H9 (cell line): Measurements from ENCODE around the gene AKIP1. TPM values are rescaled to one million over a fixed set of nuclear protein-coding genes. Genes with fewer than 3 reads are reported as not detected.

Experiments used
- DNase-seq: peaks from one replicate; pipeline ENCODE4 v3.0.0-alpha.2; 2017
- H2AFZ ChIP-seq: one replicate; pipeline ENCODE4 v1.6.1; 2013; ENCODE audit warnings: mild to moderate bottlenecking, low read length, control low read depth, moderate library complexity
- H2AK5ac ChIP-seq: 2 replicates; pipeline ENCODE4 v1.6.1; 2013; ENCODE audit warnings: low read length, control low read depth, mixed read lengths; ENCODE audit not compliant: insufficient read length
- H2BK120ac ChIP-seq: one replicate; pipeline ENCODE4 v1.6.1; 2013; ENCODE audit warnings: low read depth, mild to moderate bottlenecking, low read length, control low read depth, inconsistent platforms; ENCODE audit not compliant: poor library complexity, severe bottlenecking
- H2BK12ac ChIP-seq: 2 replicates; pipeline ENCODE4 v1.6.1; 2013; ENCODE audit warnings: low read length, control low read depth, mixed read lengths, low read depth; ENCODE audit not compliant: insufficient read length
- H2BK15ac ChIP-seq: 2 replicates; pipeline ENCODE4 v1.6.1; 2013; ENCODE audit warnings: low read depth, low read length, control low read depth
- H2BK20ac ChIP-seq: one replicate; pipeline ENCODE4 v1.6.1; 2013; ENCODE audit warnings: low read depth, mild to moderate bottlenecking, low read length, control low read depth, inconsistent platforms; ENCODE audit not compliant: poor library complexity, severe bottlenecking
- H2BK5ac ChIP-seq: 2 replicates; pipeline ENCODE4 v1.6.1; 2013; ENCODE audit warnings: low read length, control low read depth, mixed read lengths; ENCODE audit not compliant: insufficient read length
- H3K14ac ChIP-seq: 2 replicates; pipeline ENCODE4 v1.6.1; 2013; ENCODE audit warnings: low read length, control low read depth; ENCODE audit not compliant: insufficient read depth
- H3K18ac ChIP-seq: 2 replicates; pipeline ENCODE4 v1.6.1; 2013; ENCODE audit warnings: low read depth, mild to moderate bottlenecking, mixed read lengths, low read length, control low read depth; ENCODE audit not compliant: insufficient read length
- H3K23ac ChIP-seq: 2 replicates; pipeline ENCODE4 v1.6.1; 2013; ENCODE audit warnings: low read length, control low read depth, mixed read lengths, low read depth; ENCODE audit not compliant: insufficient read length
- H3K23me2 ChIP-seq: 2 replicates; pipeline ENCODE4 v1.6.1; 2013; ENCODE audit warnings: low read depth, mild to moderate bottlenecking, mixed read lengths, low read length, control low read depth; ENCODE audit not compliant: insufficient read length, poor library complexity, severe bottlenecking
- H3K27ac ChIP-seq: 2 replicates; pipeline ENCODE4 v1.5.1; 2013; ENCODE audit warnings: low read length, control low read depth, mixed read lengths, low read depth; ENCODE audit not compliant: insufficient read length
- H3K27me3 ChIP-seq: 2 replicates; pipeline ENCODE4 v1.6.1; 2013; ENCODE audit warnings: low read length, control low read depth, inconsistent platforms; ENCODE audit not compliant: insufficient read depth
- H3K4ac ChIP-seq: 2 replicates; pipeline ENCODE4 v1.6.1; 2013; ENCODE audit warnings: low read depth, mild to moderate bottlenecking, control low read depth, inconsistent platforms, low read length, moderate library complexity
- H3K4me1 ChIP-seq: 2 replicates; pipeline ENCODE4 v1.6.1; 2013; ENCODE audit warnings: low read length, control low read depth, inconsistent platforms; ENCODE audit not compliant: insufficient read depth
- H3K4me2 ChIP-seq: 2 replicates; pipeline ENCODE4 v1.6.1; 2013; ENCODE audit warnings: low read length, control low read depth, mixed read lengths; ENCODE audit not compliant: insufficient read length, insufficient read depth
- H3K56ac ChIP-seq: 2 replicates; pipeline ENCODE4 v1.6.1; 2013; ENCODE audit warnings: low read depth, mild to moderate bottlenecking, mixed read lengths, low read length, control low read depth; ENCODE audit not compliant: insufficient read length
- H3K79me1 ChIP-seq: 2 replicates; pipeline ENCODE4 v1.6.1; 2013; ENCODE audit warnings: low read depth, mild to moderate bottlenecking, moderate library complexity, low read length, control low read depth, inconsistent platforms; ENCODE audit not compliant: insufficient read depth, poor library complexity, severe bottlenecking
- H3K79me2 ChIP-seq: 2 replicates; pipeline ENCODE4 v1.6.1; 2013; ENCODE audit warnings: low read length, control low read depth, inconsistent platforms; ENCODE audit not compliant: insufficient read depth
- H3K9ac ChIP-seq: 2 replicates; pipeline ENCODE4 v1.6.1; 2013; ENCODE audit warnings: low read length, control low read depth, mixed read lengths; ENCODE audit not compliant: insufficient read length; ENCODE audit errors: extremely low read depth
- H3K9me3 ChIP-seq: one replicate; pipeline ENCODE4 v1.6.1; 2013; ENCODE audit warnings: low read depth, low read length, inconsistent platforms; ENCODE audit not compliant: control insufficient read depth
- H3T11ph ChIP-seq: one replicate; pipeline ENCODE4 v1.6.1; 2013; ENCODE audit warnings: mild to moderate bottlenecking, low read length, control low read depth, inconsistent platforms
- H4K20me1 ChIP-seq: one replicate; pipeline ENCODE4 v1.6.1; 2013; ENCODE audit not compliant: control insufficient read depth, insufficient read length, insufficient read depth
- H4K5ac ChIP-seq: 2 replicates; pipeline ENCODE4 v1.6.1; 2013; ENCODE audit warnings: low read depth, mild to moderate bottlenecking, mixed read lengths, low read length, control low read depth; ENCODE audit not compliant: insufficient read length
- H4K8ac ChIP-seq: replicated peaks from 2 replicates; pipeline ENCODE4 v1.6.1; 2013; ENCODE audit warnings: low read length, control low read depth, mixed read lengths, low read depth; ENCODE audit not compliant: insufficient read length
- H4K91ac ChIP-seq: 2 replicates; pipeline ENCODE4 v1.6.1; 2013; ENCODE audit warnings: low read depth, mild to moderate bottlenecking, moderate library complexity, mixed read lengths, low read length, control low read depth; ENCODE audit not compliant: insufficient read length
- H3K27ac Mint-ChIP-seq, 3 experiments: 2 replicates in 2 of 3; 3 replicates in 1 of 3; pipeline ENCODE4 v1.8.0; 2020 to 2021; ENCODE audit warnings: mixed read lengths in 3 of 3, mild to moderate bottlenecking in 1 of 3, moderate library complexity in 1 of 3
- H3K27me3 Mint-ChIP-seq: 2 replicates; pipeline ENCODE4 v1.8.0; 2021; ENCODE audit warnings: low read depth, mild to moderate bottlenecking, moderate library complexity, mixed read lengths
- H3K36me3 Mint-ChIP-seq, 3 experiments: 2 replicates in 2 of 3; 3 replicates in 1 of 3; pipeline ENCODE4 v1.8.0; 2020 to 2021; ENCODE audit warnings: low read depth in 3 of 3, mixed read lengths in 3 of 3; ENCODE audit not compliant: insufficient read depth in 1 of 3
- H3K4me1 Mint-ChIP-seq, 2 experiments: 2 replicates each; pipeline ENCODE4 v1.8.0; 2020; ENCODE audit warnings: mixed read lengths in 2 of 2
- H3K4me3 Mint-ChIP-seq, 2 experiments: 2 replicates in 1 of 2; 3 replicates in 1 of 2; pipeline ENCODE4 v1.8.0; 2020 to 2021; ENCODE audit warnings: mild to moderate bottlenecking in 2 of 2, mixed read lengths in 2 of 2, moderate library complexity in 1 of 2
- H3K9me3 Mint-ChIP-seq, 2 experiments: 2 replicates in 1 of 2; 3 replicates in 1 of 2; pipeline ENCODE4 v1.8.0; 2020; ENCODE audit warnings: mild to moderate bottlenecking in 2 of 2, mixed read lengths in 2 of 2, moderate library complexity in 1 of 2
- WGBS: extraction: QIAGEN DNeasy Blood & Tissue Kit; methylation state at CpG from one replicate; pipeline ENCODE4 v1.1.7; 2013; ENCODE audit warnings: missing lambda C conversion rate, low lambda C conversion rate, mixed read lengths; ENCODE audit not compliant: insufficient read length; ENCODE audit errors: extremely low coverage; 5-methylcytosine and 5-hydroxymethylcytosine counted together
- total RNA-seq: library from RNA; stranded (reverse); gene quantifications from 2 replicates; pipeline ENCODE4 v1.2.1, GENCODE V29; 2021
- TF ChIP-seq, protein P1 (sequence below): fragments of 200-600 bp; sonication (generic); conservative IDR thresholded peaks from 3 replicates; pipeline ENCODE4 v1.8.0; 2021; ENCODE audit warnings: antibody characterized with exemption, mild to moderate bottlenecking

The AKIP1 gene
- total RNA-seq, 1 experiment from 2014 or later, result 21.0 TPM

GRCh38 chr11:8867931-8868631 lies 42.9 kb upstream of the AKIP1 start:
- no peak overlapping the region for H3K4me3 Mint-ChIP-seq
- Histone ChIP-seq H3K23me2 (peaks cover 6% of the 10 kb centered on the region), H3K4me2 (no peak overlapping the region), H4K5ac (no peak overlapping the region), H3K56ac (no peak overlapping the region), H3K4me1 (no peaks in the 10 kb centered on the region), H3K79me1 (no peaks in the 10 kb centered on the region), H2BK15ac (no peak overlapping the region), H2BK12ac (no peak overlapping the region), H2AK5ac (no peak overlapping the region), H2AFZ (no peak overlapping the region), H3K14ac (no peak overlapping the region), H3K9me3 (no peaks in the 10 kb centered on the region), H3K4ac (no peak overlapping the region), H3K18ac (no peak overlapping the region), H3K79me2 (no peaks in the 10 kb centered on the region), H3T11ph (no peak overlapping the region), H3K27me3 (no peaks in the 10 kb centered on the region), H4K20me1 (no peaks in the 10 kb centered on the region), H3K9ac (no peak overlapping the region), H2BK5ac (no peak overlapping the region), H2BK20ac (no peak overlapping the region), H2BK120ac (no peak overlapping the region), H4K91ac (no peak overlapping the region), H3K27ac (no peak overlapping the region), H3K23ac (no peak overlapping the region), H4K8ac (no peak overlapping the region)
- TF ChIP-seq, protein P1, sequence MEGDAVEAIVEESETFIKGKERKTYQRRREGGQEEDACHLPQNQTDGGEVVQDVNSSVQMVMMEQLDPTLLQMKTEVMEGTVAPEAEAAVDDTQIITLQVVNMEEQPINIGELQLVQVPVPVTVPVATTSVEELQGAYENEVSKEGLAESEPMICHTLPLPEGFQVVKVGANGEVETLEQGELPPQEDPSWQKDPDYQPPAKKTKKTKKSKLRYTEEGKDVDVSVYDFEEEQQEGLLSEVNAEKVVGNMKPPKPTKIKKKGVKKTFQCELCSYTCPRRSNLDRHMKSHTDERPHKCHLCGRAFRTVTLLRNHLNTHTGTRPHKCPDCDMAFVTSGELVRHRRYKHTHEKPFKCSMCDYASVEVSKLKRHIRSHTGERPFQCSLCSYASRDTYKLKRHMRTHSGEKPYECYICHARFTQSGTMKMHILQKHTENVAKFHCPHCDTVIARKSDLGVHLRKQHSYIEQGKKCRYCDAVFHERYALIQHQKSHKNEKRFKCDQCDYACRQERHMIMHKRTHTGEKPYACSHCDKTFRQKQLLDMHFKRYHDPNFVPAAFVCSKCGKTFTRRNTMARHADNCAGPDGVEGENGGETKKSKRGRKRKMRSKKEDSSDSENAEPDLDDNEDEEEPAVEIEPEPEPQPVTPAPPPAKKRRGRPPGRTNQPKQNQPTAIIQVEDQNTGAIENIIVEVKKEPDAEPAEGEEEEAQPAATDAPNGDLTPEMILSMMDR, result no peak
- peaks cover 28 to 34% of the 10 kb centered on the region in 2 experiments for H3K4me1 Mint-ChIP-seq
- no peak overlapping the region for H3K27ac Mint-ChIP-seq
- no peaks in the 10 kb centered on the region for H3K9me3 Mint-ChIP-seq
- DNase-seq, result no peak
- no CpG with 5 or more reads among the region's 7 CpGs for WGBS
- peaks cover 0 to 2% (median 0%) of the 10 kb centered on the region in 3 experiments; a peak in 1 of 7 replicates for H3K36me3 Mint-ChIP-seq
- peaks cover 5% of the 10 kb centered on the region; the same call in 1 of the 2 replicates for H3K27me3 Mint-ChIP-seq
